Urinary bladder (tissue), 4 donors: ENCODE data around the gene TSBP1. TPM values are rescaled to one million over a fixed set of nuclear protein-coding genes. Genes with fewer than 3 reads are reported as not detected.
A peak's percentile ranks its signal among the peaks of the same experiment; 100 is the strongest.
"Not testable (repeated sequence)": the region's sequence is repeated elsewhere in the genome, so short reads cannot be mapped to it uniquely, and the experiment has no call there.

ENCODE experiments used
- DNase-seq: peaks from one replicate; pipeline ENCODE4 v3.0.0-alpha.2; 2015; ENCODE audit errors: extremely low spot score
- H3K27ac ChIP-seq: one replicate; pipeline ENCODE4 v1.5.1; 2013; ENCODE audit warnings: low read depth, mild to moderate bottlenecking, moderate library complexity
- H3K36me3 ChIP-seq: one replicate; pipeline ENCODE4 v1.6.1; 2013; ENCODE audit warnings: mild to moderate bottlenecking, moderate library complexity; ENCODE audit not compliant: insufficient read depth
- H3K4me1 ChIP-seq: one replicate; pipeline ENCODE4 v1.6.1; 2013; ENCODE audit warnings: mild to moderate bottlenecking, moderate library complexity; ENCODE audit not compliant: insufficient read depth
- H3K4me3 ChIP-seq: one replicate; pipeline ENCODE4 v1.5.1; 2013; ENCODE audit warnings: low read depth, low read length
- WGBS: extraction: QIAGEN DNeasy Blood & Tissue Kit; methylation state at CpG from one replicate; pipeline ENCODE4 v1.1.7; 2013; 5-methylcytosine and 5-hydroxymethylcytosine counted together
- polyA plus RNA-seq: library from polyadenylated mRNA; stranded (reverse); fragments of 200-250 nt; gene quantifications from one replicate; pipeline ENCODE4 v1.2.3, GENCODE V29; 2013
- total RNA-seq: library from RNA; depleted of rRNA; stranded (reverse); fragments of >200 nt; gene quantifications from one replicate; pipeline ENCODE4 v1.2.3, GENCODE V29; 2014
- donor health status: healthy with polysubstance abuse.
- donor health status: healthy.

TSBP1 gene
- total and polyA plus RNA-seq, 2 donors: not detected

DNA sequence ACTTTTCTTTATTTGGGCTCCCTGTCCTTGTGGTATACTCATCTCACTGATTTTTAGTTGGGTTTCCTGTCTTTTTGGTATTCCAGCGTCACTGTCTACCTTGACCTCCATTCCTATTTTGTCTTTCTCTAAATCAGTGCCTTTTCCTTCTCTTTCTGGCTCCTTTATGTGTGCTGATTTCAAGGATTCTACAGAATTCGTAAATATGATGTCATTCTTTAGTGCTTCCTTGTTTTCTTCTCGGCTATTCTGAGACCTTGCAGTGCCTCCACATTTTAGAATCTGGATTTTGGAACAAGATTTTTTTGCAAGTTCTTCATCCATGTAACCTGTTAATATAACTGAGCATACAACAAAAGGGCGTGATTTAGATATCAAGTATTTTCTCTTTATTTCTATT lies 78.0 kb downstream of the TSBP1 start:
- no peaks in the 10 kb centered on the region for H3K4me1 ChIP-seq
- 87% methylated on average over 4 of the region's 4 CpGs for WGBS
- no peak for DNase-seq
- no peak overlapping the region for H3K4me3 ChIP-seq
- H3K27ac ChIP-seq: no peak overlapping the region
- H3K36me3 ChIP-seq: no peaks in the 10 kb centered on the region

- Histone ChIP-seq H3K27ac (no peak overlapping the region), H3K4me1 (no peaks in the 10 kb centered on the region), H3K36me3 (no peaks in the 10 kb centered on the region), H3K4me3 (no peak overlapping the region)
- 89% methylated on average over 1 of the region's 1 CpG for WGBS
- no peak for DNase-seq
Observed at GRCh38 chr6:32291543-32291942, 80.2 kb downstream of the TSBP1 start.

DNA sequence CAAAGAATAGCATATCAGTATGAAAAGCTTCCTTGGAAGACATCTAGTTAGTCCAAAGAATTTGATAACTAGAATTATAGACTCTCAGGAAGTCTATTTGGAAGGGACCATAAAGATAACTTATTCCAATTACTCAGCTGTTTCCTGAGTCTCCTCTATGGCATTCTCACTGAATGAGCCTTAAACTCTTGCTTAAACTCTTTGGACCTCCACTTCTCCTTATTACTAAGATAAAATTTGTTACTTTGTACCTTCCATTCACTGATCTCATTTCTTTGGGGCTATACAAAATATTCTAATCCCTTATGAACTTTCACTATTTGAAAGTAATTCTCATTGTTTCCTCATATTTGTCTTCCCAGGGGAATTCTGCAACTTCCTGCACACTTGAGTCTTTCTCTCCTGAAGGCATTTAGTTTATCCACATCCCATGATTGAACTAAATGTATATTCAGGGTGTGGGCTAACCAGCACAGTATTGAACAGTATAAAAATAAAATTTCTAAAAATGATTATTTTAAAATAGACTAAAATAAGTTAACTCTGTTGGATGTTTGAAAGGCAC lies 80.7 kb downstream of the TSBP1 start:
- H3K4me1 ChIP-seq: no peaks in the 10 kb centered on the region
- H3K27ac ChIP-seq: no peak overlapping the region
- H3K36me3 ChIP-seq: no peaks in the 10 kb centered on the region
- H3K4me3 ChIP-seq: no peak overlapping the region
- DNase-seq: no peak

- H3K4me3 ChIP-seq: no peak overlapping the region
- no peaks in the 10 kb centered on the region for H3K36me3 ChIP-seq
- no peaks in the 10 kb centered on the region for H3K4me1 ChIP-seq
- no peak for DNase-seq
- 23% methylated on average over 2 of the region's 2 CpGs for WGBS
- H3K27ac ChIP-seq: no peak overlapping the region
Observed at GRCh38 chr6:32288426-32288825, 83.3 kb downstream of the TSBP1 start.

DNA sequence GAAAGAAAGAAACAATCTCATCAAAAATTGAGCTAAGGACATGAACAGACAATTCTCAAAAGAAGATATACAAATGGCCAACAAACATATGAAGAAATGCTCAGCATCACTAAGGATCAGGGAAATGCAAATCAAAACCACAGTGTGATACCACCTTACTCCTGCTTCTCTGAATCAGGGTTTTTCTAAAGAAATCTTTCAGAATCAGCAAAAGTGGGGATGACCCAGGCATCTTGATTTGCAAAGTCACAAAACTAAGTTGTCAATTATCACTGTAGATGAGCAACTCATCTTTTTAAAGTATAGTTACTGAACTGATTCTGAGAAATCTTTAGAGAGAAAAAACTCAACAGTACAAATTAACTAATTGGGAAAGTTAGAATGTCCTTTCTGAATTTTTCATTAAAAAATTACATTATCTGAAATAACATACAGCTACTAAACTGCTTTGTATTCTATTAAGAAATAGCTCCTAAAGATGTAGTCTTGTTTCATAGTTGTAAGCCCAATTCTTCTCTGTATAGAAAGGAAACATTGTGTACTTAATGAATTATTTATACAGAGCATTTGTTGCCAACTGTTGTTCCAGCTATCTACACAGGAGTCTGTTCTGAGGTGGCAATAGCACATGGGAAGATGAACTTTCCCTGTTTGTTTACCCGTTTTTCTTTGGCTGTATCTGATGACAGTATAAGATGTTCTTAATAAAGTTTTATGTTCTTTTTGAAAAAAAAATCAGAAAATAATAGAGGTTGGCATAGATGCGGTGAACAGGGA lies 97.7 kb downstream of the TSBP1 start:
- not testable (repeated sequence) for H3K4me1 ChIP-seq
- WGBS: 92% methylated on average over 2 of the region's 2 CpGs

GRCh38 chr6:32271429-32271828 lies 100.3 kb downstream of the TSBP1 start:
- no peak overlapping the region for H3K4me3 ChIP-seq
- no peaks in the 10 kb centered on the region for H3K36me3 ChIP-seq
- no peak overlapping the region for H3K27ac ChIP-seq
- no peak for DNase-seq
- H3K4me1 ChIP-seq: no peaks in the 10 kb centered on the region
- 86% methylated on average over 1 of the region's 1 CpG for WGBS

More for the DNA sequence above, 97.7 kb downstream of the TSBP1 start:
- not testable (repeated sequence) for H3K27ac ChIP-seq, DNase-seq, H3K36me3 ChIP-seq, H3K4me3 ChIP-seq

GRCh38 chr6:32268459-32268858 lies 103.2 kb downstream of the TSBP1 start:
- WGBS: 96% methylated on average over 3 of the region's 3 CpGs
- not testable (repeated sequence) for H3K36me3 ChIP-seq, H3K4me3 ChIP-seq, H3K4me1 ChIP-seq, DNase-seq, H3K27ac ChIP-seq

DNA sequence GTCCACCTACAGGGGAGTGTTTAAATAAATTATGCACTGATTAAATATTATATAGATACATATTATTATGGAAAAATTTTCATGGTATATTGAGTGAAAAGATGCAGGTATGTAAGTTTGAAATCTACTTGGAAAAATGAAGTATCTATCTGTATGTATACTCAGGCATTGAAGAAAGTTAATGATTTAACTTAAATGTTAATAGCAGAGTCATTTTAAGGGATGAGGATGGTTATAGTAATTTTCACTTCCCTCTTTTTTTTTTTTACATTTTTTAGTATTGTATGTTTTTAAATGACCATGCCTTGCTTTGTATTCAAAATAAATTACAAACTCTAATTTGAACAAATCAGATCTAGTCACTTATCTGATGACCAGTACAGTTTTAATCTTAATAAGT lies 104.7 kb downstream of the TSBP1 start:
- Histone ChIP-seq H3K27ac (no peak overlapping the region), H3K4me3 (no peak overlapping the region), H3K36me3 (no peaks in the 10 kb centered on the region), H3K4me1 (peaks cover 1% of the 10 kb centered on the region)
- DNase-seq: no peak

DNA sequence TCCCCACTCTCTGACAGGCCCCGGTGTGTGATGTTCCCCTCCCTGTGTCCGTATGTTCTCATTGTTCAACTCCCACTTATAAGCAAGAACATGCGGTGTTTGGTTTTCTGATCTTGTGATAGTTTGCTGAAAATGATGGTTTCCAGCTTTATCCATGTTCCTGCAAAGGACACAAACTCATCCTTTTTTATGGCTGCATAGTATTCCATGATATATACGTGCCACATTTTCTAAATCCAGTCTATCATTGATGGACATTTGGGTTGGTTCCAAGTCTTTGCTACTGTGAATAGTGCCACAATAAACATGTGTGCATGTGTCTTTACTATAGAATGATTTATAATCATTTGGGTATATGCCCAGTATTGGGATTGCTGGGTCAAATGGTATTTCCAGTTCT lies 114.4 kb downstream of the TSBP1 start:
- 99% methylated on average over 3 of the region's 4 CpGs for WGBS
- not testable (repeated sequence) for H3K4me1 ChIP-seq, DNase-seq, H3K36me3 ChIP-seq, H3K27ac ChIP-seq, H3K4me3 ChIP-seq

- Histone ChIP-seq H3K4me1 (no peaks in the 10 kb centered on the region), H3K4me3 (peak overlapping the region; percentile 33), H3K27ac (peak overlapping the region; percentile 49), H3K36me3 (peaks cover 1% of the 10 kb centered on the region)
- DNase-seq: peak; percentile 89
- WGBS: 4% methylated on average over 30 of the region's 30 CpGs
Observed at GRCh38 chr6:32255199-32256153, 116.2 kb downstream of the TSBP1 start.

GRCh38 chr6:32254761-32255198 lies 116.9 kb downstream of the TSBP1 start:
- WGBS: 11% methylated on average over 12 of the region's 12 CpGs
- H3K4me3 ChIP-seq: peak overlapping the region; percentile 33
- no peak overlapping the region for H3K27ac ChIP-seq
- no peak for DNase-seq
- peaks cover 1% of the 10 kb centered on the region for H3K36me3 ChIP-seq
- H3K4me1 ChIP-seq: no peaks in the 10 kb centered on the region

DNA sequence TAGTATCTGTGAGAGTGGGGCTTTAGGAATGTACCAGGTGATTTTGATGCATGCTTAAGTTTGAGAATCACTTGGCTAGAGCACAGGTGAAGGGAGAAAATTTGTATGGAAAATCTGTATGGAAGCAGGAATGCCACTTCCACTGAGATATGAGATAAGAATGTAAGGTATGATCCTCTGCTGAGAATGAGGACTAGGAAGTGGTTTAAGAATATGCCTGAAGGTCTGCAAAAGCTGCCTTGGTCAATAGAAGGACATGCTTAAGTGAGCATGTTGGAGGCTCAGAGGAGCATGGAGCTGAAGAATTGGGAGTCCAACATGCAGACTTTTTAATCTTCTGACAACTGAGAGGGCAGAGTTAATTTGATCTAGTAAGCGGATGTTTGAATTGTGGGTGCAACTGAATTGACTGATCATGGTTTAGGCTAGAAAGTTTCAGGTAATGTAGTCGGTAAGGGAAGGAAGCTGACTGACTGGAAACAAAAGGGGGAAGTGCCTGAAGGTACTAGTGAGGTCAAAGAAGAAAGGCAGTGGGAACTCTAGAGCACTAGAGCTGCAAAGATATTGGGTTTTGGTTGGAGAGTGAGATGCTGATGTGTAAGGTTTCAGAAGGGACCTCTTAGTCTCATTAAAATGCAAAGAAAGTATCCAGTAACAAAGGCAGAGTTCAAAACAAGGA lies 119.2 kb downstream of the TSBP1 start:
- Histone ChIP-seq H3K4me3 (no peak overlapping the region), H3K4me1 (no peaks in the 10 kb centered on the region), H3K27ac (no peak overlapping the region), H3K36me3 (peaks cover 1% of the 10 kb centered on the region)
- 68% methylated on average over 2 of the region's 2 CpGs for WGBS
- no peak for DNase-seq

DNA sequence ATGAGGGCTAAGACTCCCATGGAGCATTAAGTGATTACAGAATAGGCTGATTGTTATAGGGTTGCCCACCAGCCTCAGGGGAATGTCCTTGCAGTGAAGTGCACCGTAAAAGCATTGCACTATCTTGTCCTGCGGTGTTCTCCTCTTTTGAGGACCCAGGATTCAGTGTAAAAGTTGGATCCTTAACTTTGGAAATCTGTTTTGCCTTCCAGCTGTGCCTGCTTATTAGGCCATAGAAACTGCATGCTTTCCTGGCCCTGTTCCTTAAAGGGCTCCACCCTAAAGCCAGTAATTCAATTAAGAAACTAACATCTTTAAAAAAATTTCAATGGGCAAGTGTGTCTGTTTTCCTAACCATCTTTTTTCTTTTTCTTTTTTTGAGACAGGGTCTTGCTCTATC lies 122.4 kb downstream of the TSBP1 start:
- no peak for DNase-seq
- Histone ChIP-seq H3K4me3 (no peak overlapping the region), H3K27ac (no peak overlapping the region), H3K4me1 (no peaks in the 10 kb centered on the region), H3K36me3 (no peaks in the 10 kb centered on the region)
- 93% methylated on average over 2 of the region's 2 CpGs for WGBS
